OCI-LY1 (cell line): ENCODE data around the gene ARHGEF25.
A peak's percentile ranks its signal among the peaks of the same experiment; 100 is the strongest.

Experiments
- H2AFZ ChIP-seq: fragments of 200-600 bp; sonication (generic), shearing (Covaris generic); 2 replicates; pipeline ENCODE4 v1.6.0; 2014; ENCODE audit warnings: antibody characterized with exemption, mild to moderate bottlenecking, low read length
- H3F3A ChIP-seq: fragments of 200-600 bp; sonication (generic), shearing (Covaris generic); 2 replicates; pipeline ENCODE4 v1.6.0; 2014; ENCODE audit warnings: mild to moderate bottlenecking, antibody characterized with exemption, low read length, moderate library complexity; ENCODE audit not compliant: insufficient read depth
- H3K27ac ChIP-seq: fragments of 200-600 bp; sonication (generic); 2 replicates; pipeline ENCODE4 v1.5.1; 2014; ENCODE audit warnings: low read length, mixed run types, mild to moderate bottlenecking, low read depth; ENCODE audit not compliant: poor library complexity, severe bottlenecking
- H3K27me3 ChIP-seq: fragments of 200-600 bp; sonication (generic); 2 replicates; pipeline ENCODE4 v1.6.0; 2014; ENCODE audit warnings: antibody characterized with exemption, mild to moderate bottlenecking, low read length, moderate library complexity; ENCODE audit not compliant: insufficient read depth
- H3K36me3 ChIP-seq: fragments of 200-600 bp; sonication (generic); 2 replicates; pipeline ENCODE4 v1.6.1; 2014; ENCODE audit warnings: mild to moderate bottlenecking, antibody characterized with exemption, low read length, moderate library complexity, mixed read lengths; ENCODE audit not compliant: insufficient read depth
- H3K4me1 ChIP-seq: fragments of 200-600 bp; sonication (generic); 2 replicates; pipeline ENCODE4 v1.5.1; 2014; ENCODE audit warnings: mild to moderate bottlenecking, low read length, moderate library complexity; ENCODE audit not compliant: insufficient read depth, severe bottlenecking
- H3K4me2 ChIP-seq: fragments of 200-600 bp; sonication (generic), shearing (Covaris generic); 2 replicates; pipeline ENCODE4 v1.6.1; 2014; ENCODE audit warnings: low read length
- H3K4me3 ChIP-seq: fragments of 200-600 bp; sonication (generic); 2 replicates; pipeline ENCODE4 v1.5.1; 2014; ENCODE audit warnings: low read length, low read depth, mild to moderate bottlenecking, mixed read lengths; ENCODE audit not compliant: poor library complexity, severe bottlenecking
- H3K79me2 ChIP-seq: fragments of 200-600 bp; shearing (Covaris generic); 2 replicates; pipeline ENCODE4 v1.6.1; 2016; ENCODE audit warnings: mixed run types, low read length, mixed read lengths; ENCODE audit not compliant: insufficient read depth
- H3K9ac ChIP-seq: fragments of 200-600 bp; sonication (generic), shearing (Covaris generic); 2 replicates; pipeline ENCODE4 v1.6.1; 2014; ENCODE audit warnings: mild to moderate bottlenecking, low read length, mixed read lengths
- H3K9me2 ChIP-seq: fragments of 200-600 bp; sonication (generic), shearing (Covaris generic); 2 replicates; pipeline ENCODE4 v1.6.1; 2014; ENCODE audit warnings: low read depth, mild to moderate bottlenecking, low read length, mixed read lengths
- H3K9me3 ChIP-seq: fragments of 200-600 bp; shearing (Covaris generic); 2 replicates; pipeline ENCODE4 v1.6.1; 2014; ENCODE audit warnings: low read length, mixed read lengths
- H4K20me1 ChIP-seq: fragments of 200-600 bp; sonication (generic), shearing (Covaris generic); 2 replicates; pipeline ENCODE4 v1.6.0; 2016; ENCODE audit warnings: mild to moderate bottlenecking, low read length; ENCODE audit not compliant: insufficient read depth
- EZH2 ChIP-seq: fragments of 200-600 bp; sonication (generic), shearing (Covaris generic); IDR thresholded peaks from 2 replicates; pipeline ENCODE4 v1.8.0; 2017; ENCODE audit warnings: borderline replicate concordance, mixed run types, mild to moderate bottlenecking, antibody characterized with exemption, low read length, moderate library complexity, mixed read lengths
- TF ChIP-seq, protein P1 (sequence below): fragments of 200-600 bp; sonication (generic), shearing (Covaris generic); IDR thresholded peaks from 2 replicates; pipeline ENCODE4 v1.5.1; 2017; ENCODE audit warnings: mild to moderate bottlenecking, antibody characterized with exemption, low read length, moderate library complexity, mixed read lengths

Gene ARHGEF25

DNA sequence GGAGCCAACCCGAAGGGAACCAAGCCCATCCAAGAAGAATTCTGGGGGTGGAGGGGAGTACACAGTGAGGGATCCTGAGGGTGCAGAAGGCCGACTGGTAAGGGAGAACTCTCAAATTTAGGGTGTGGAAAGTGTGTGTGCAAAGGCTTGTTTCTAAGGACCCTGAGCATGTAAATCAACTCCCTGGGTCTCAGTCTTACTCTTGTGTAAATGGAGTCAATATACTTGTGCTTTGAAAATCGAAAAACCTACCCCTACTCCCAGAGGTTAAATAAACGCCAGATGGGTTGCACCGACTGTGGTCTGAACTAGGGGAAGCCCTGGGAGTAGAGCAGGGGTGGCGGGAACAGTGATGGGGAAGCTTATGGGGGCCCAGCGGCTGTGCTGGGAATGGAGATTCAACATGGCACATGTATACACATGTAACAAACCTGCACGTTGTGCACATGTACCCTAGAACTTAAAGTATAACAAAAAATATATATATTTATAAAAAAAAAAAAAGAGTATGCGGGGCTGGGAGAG is 15.7 kb downstream of the ARHGEF25 start:
- H3K4me1 ChIP-seq = peaks cover 4% of the 10 kb centered on the region
- H3K36me3 ChIP-seq = no peaks in the 10 kb centered on the region
- H3K4me3 ChIP-seq = no peak overlapping the region
- H3K4me2 ChIP-seq = no peak overlapping the region
- H2AFZ ChIP-seq = no peak overlapping the region
- no peaks in the 10 kb centered on the region for H3K9me2 ChIP-seq
- no peak overlapping the region for H3K27ac ChIP-seq
- H3K79me2 ChIP-seq = no peaks in the 10 kb centered on the region
- no peaks in the 10 kb centered on the region for H4K20me1 ChIP-seq
- TF ChIP-seq, protein P1, sequence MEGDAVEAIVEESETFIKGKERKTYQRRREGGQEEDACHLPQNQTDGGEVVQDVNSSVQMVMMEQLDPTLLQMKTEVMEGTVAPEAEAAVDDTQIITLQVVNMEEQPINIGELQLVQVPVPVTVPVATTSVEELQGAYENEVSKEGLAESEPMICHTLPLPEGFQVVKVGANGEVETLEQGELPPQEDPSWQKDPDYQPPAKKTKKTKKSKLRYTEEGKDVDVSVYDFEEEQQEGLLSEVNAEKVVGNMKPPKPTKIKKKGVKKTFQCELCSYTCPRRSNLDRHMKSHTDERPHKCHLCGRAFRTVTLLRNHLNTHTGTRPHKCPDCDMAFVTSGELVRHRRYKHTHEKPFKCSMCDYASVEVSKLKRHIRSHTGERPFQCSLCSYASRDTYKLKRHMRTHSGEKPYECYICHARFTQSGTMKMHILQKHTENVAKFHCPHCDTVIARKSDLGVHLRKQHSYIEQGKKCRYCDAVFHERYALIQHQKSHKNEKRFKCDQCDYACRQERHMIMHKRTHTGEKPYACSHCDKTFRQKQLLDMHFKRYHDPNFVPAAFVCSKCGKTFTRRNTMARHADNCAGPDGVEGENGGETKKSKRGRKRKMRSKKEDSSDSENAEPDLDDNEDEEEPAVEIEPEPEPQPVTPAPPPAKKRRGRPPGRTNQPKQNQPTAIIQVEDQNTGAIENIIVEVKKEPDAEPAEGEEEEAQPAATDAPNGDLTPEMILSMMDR = no peak
- TF ChIP-seq EZH2 = no peak
- no peaks in the 10 kb centered on the region for H3F3A ChIP-seq
- no peak overlapping the region for H3K9ac ChIP-seq
- H3K27me3 ChIP-seq = peaks cover 6% of the 10 kb centered on the region
- no peaks in the 10 kb centered on the region for H3K9me3 ChIP-seq

DNA sequence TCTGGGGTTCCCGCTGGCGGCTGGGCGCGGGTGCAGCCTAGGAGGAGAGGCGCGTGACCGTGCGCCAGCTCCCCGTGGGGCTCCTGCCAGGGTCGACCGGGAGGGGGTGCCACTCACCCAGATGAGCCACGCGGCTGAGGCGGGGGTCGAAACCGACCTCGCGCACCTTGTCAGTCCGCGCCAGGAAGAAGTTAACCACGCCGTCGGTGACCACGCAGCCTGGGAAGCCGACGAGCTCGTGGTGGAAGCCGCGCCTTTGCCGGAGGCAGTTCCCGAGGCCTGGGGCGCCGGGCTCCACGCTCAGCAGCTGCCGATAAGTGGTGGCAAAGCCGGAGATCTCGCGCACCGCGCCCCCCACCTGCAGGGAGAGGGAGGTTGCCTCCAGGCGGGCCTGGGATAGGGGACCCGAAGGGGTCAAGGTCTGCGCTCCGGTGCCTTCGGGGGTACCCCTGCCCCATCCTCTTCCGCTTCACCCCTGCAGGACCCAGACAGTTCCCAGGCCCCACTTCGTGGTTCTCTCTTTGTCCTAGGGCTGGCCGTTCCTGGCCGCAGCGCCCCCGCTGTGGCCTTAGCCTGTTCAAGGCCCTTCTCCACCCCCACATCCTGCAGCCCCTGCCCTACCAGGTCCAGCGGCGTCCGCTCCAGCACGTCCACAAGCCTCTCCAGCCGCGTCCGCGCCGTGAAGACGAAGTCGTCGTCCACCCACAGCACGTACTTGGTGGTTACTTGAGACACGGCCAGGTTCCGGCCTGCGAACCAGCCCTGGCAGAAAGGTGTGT is 16.5 kb downstream of the ARHGEF25 start:
- Histone ChIP-seq H3K4me2 (no peak overlapping the region; the same call in 1 of the 2 replicates), H3K27ac (no peak overlapping the region), H3K27me3 (peaks cover 5% of the 10 kb centered on the region; the same call in 1 of the 2 replicates), H4K20me1 (no peaks in the 10 kb centered on the region), H3K4me1 (peaks cover 10% of the 10 kb centered on the region), H3K36me3 (no peaks in the 10 kb centered on the region), H3K79me2 (no peaks in the 10 kb centered on the region), H2AFZ (no peak overlapping the region), H3K4me3 (no peak overlapping the region), H3K9me2 (no peaks in the 10 kb centered on the region), H3K9me3 (no peaks in the 10 kb centered on the region), H3F3A (no peaks in the 10 kb centered on the region), H3K9ac (no peak overlapping the region)
- no peak for TF ChIP-seq EZH2
- TF ChIP-seq, protein P1 = peak; percentile 37; the same call in 1 of the 2 replicates

DNA sequence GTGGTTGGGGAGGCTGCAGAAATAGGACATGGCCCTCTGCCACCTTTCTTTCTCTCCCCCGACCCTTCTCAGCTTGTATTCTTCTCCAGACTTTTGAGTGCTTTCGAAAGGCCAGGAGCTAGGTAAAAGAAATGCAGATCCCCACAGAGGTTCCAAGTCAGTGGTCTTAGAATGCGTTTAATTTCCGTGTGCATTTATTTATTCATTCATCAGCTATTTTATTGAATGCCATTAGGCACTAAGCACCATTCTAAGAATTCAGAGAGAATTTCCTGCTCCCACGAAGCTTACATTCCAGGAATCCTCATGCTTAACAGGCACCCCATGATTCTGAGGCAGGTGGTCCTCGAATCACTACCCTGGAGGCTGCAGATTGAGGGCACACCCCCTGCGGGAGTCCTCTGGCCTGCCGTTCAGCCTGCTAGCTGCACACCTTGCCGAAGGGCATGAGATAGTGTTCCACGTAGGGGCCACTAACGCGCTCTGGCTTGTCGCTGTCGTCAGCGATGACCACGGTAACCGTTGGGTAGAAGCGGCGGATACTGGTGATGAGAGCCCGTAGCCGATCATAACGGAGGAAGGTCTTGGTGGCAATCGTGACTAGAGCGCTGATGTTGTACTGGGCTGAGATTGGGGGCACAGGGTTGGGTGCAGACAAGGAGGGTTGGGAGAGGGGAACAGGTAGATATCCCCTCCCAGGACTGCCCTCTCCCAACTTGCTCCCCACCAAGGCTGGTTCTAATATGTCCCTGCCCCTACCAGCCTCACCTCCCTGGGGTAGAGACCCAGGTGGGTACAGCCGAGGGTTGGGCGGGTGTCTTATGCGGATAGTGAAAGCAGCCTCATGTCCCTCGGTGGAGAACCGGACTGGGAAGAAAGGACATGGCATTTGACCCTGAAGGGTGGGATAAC is 17.3 kb downstream of the ARHGEF25 start:
- H3K79me2 ChIP-seq = no peaks in the 10 kb centered on the region
- TF ChIP-seq EZH2 = no peak
- TF ChIP-seq, protein P1 = no peak
- H3K9ac ChIP-seq = no peak overlapping the region
- no peaks in the 10 kb centered on the region for H3K9me3 ChIP-seq
- H3K4me2 ChIP-seq = no peak overlapping the region
- H3K4me1 ChIP-seq = peaks cover 16% of the 10 kb centered on the region
- H3F3A ChIP-seq = no peaks in the 10 kb centered on the region
- H3K4me3 ChIP-seq = no peak overlapping the region
- no peak overlapping the region for H2AFZ ChIP-seq
- no peaks in the 10 kb centered on the region for H3K36me3 ChIP-seq
- no peak overlapping the region for H3K27ac ChIP-seq
- H3K27me3 ChIP-seq = no peaks in the 10 kb centered on the region; the same call in 1 of the 2 replicates
- H4K20me1 ChIP-seq = no peaks in the 10 kb centered on the region
- no peaks in the 10 kb centered on the region for H3K9me2 ChIP-seq
